Muscle of back (tissue), 11 donors: ENCODE measurements around the gene UBIAD1. TPM values are rescaled to one million over a fixed set of nuclear protein-coding genes. Genes with fewer than 3 reads are reported as not detected.

ENCODE experiments used
- DNase-seq, 3 donors: peaks; one replicate each; pipeline versions ENCODE4 v3.0.0 to v3.0.0-alpha.2; 2013
- polyA plus RNA-seq, 10 donors: library from polyadenylated mRNA; unstranded; fragments of 120-200 nt; gene quantifications; one replicate each; pipeline ENCODE4 v1.2.1, GENCODE V29; 2013; ENCODE audit not compliant: insufficient read length in 10 of 10

Gene UBIAD1
- polyA plus RNA-seq, 10 donors: 12.8 to 16.0 (median 14.9) TPM

GRCh38 chr1:11337580-11338073 lies 64.6 kb downstream of the UBIAD1 start:
- DNase-seq: no peak

Other genes starting within 250 kb of the UBIAD1 start
- gene MASP2, start 226.0 kb upstream of the UBIAD1 start, polyA plus RNA-seq: 1 to 10 TPM; 1.1 to 5.9 (median 2.2) TPM
- gene SRM, start 213.2 kb upstream of the UBIAD1 start, polyA plus RNA-seq: 10 to 100 TPM; 47.6 to 89.3 (median 67.9) TPM
- gene EXOSC10, start 173.3 kb upstream of the UBIAD1 start, polyA plus RNA-seq: 10 to 100 TPM; 40.6 to 81.9 (median 56.2) TPM
- gene ANGPTL7, start 83.8 kb upstream of the UBIAD1 start, polyA plus RNA-seq: 1 to 10 TPM in 5 of 10 donors, under 1 TPM in 5; 0.34 to 2.3 (median 1.1) TPM
- gene MTOR, start 10.6 kb upstream of the UBIAD1 start, polyA plus RNA-seq: 10 to 100 TPM; 21.1 to 31.6 (median 28.0) TPM
- gene DISP3, start 206.0 kb downstream of the UBIAD1 start, polyA plus RNA-seq: under 1 TPM; 0.09 to 0.56 (median 0.28) TPM